MM.1S (cell line): Measurements from ENCODE around the gene RNASET2.

ENCODE experiments used
- CTCF ChIP-seq: fragments of 300-600 bp; sonication (generic); IDR thresholded peaks from 2 replicates; pipeline ENCODE4 v1.5.1; 2016; ENCODE audit warnings: antibody characterized with exemption, low read length, mixed read lengths
- EZH2 ChIP-seq: fragments of 300-600 bp; sonication (generic); optimal IDR thresholded peaks from 2 replicates; pipeline ENCODE3; 2017; ENCODE audit warnings: low read depth, mild to moderate bottlenecking, antibody characterized with exemption, low read length, mixed read lengths

- TF ChIP-seq CTCF (no peak), EZH2 (no peak)
Observed at GRCh38 chr6:166934174-166934573, 22.2 kb downstream of the RNASET2 start.
